ENCODE measurements around the gene FNDC10.
"Not testable (repeated sequence)": the region's sequence is repeated elsewhere in the genome, so short reads cannot be mapped to it uniquely, and the experiment has no call there.

The FNDC10 gene

GRCh38 chr1:1567152-1567875 lies 32.6 kb downstream of the FNDC10 start:
- no peak for DNase-seq (ENCODE audit: low spot score)

- no peak for DNase-seq (ENCODE audit: low spot score)
Observed at GRCh38 chr1:1565340-1565739, 34.6 kb downstream of the FNDC10 start.

GRCh38 chr1:1564268-1564667 lies 35.7 kb downstream of the FNDC10 start:
- no peak for DNase-seq (ENCODE audit: low spot score)

GRCh38 chr1:1563688-1564087 lies 36.2 kb downstream of the FNDC10 start:
- DNase-seq (ENCODE audit: low spot score) = no peak

- DNase-seq (ENCODE audit: low spot score) = no peak
Observed at GRCh38 chr1:1562556-1563195, 37.3 kb downstream of the FNDC10 start.

DNA sequence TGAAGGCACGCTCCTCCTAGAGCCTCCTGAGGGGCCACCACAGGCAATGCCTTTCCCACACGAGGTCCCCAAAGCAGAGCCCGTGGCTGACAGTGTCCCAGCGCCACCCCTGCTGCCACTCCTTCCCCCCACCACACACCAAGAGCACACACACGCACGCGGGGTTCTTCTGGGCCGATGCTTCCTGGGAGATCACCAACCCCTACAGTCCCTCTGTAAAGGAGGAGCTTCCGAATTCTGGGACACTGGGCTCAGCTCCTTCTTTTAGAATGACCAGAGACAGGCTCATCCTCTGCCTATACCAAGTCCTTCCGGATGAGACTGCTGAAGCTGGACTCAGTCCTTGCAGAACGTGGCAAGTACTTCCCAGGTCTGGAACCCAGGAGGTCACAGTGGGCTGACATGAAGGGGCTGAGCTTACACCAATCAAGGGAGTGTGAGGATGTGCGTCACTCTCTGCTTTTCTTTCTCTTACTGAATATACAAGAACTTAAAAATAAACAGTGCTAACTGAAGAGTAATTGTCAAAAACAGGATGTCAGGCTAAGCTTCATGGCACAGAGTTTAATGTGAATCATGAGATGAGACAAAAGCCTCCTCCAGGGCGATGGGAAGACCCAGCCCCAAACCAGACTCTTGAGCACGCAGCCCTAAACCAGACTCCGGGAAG lies 38.0 kb downstream of the FNDC10 start:
- no peak for DNase-seq (ENCODE audit: low spot score)

GRCh38 chr1:1560178-1560577 lies 39.8 kb downstream of the FNDC10 start:
- no peak for DNase-seq (ENCODE audit: low spot score)

GRCh38 chr1:1559066-1559465 lies 40.9 kb downstream of the FNDC10 start:
- DNase-seq (ENCODE audit: low spot score) = no peak

DNA sequence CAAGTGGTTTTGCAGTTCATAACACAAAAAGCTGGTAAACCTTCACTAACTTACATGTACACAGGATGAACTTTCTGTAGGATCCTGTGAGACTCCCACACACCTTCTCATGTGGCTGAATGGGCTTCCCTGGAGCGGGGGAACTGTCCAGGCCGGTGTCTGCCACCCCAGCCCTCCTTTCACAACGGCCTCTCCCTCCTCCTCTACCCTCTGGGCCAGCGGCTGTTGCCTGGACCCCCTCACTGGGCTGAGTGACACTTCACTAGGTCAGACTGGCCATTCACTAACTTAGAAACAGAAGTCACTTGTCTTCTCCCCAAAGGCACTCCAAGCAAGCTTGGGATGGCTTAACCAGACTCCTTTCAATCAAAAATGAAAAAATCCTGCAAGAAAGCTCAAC lies 41.3 kb downstream of the FNDC10 start:
- no peak for DNase-seq (ENCODE audit: low spot score)

DNA sequence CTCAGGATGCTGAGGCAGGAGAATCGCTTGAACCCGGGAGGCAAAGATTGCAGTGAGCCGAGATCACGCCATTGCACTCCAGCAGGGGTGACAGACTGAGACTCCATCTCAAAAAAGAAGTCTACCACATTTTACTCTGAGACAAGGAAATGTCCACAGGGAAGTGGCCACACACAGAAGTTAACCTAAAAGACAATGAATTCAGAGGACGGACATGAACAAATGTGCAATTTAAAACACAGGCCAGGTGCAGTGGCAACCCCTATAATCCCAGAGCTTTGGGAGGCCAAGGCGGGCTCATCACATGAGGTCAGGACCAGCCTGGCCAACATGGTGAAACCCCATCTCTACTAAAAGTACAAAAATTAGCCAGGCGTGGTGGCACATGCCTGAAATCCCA lies 42.2 kb downstream of the FNDC10 start:
- not testable (repeated sequence) for DNase-seq (ENCODE audit: low spot score)

DNA sequence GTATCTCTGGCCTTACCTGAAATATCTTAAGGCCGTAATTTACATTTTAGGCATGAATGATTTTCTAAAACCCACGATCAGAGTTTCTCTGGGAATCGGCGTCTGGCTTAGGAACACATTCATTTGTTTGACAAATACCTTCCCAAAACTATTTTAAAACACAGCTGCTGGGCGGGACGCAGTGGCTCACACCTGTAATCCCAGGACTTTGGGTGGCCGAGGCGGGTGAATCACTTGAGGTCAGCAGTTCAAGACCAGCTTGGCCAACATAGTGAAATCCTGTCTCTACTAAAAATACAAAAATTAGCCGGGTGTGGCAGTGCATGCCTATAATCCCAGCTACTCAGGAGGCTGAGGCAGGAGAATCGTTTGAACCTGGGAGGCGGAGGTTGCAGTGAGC lies 43.0 kb downstream of the FNDC10 start:
- DNase-seq (ENCODE audit: low spot score) = not testable (repeated sequence)

GRCh38 chr1:1556505-1556904 lies 43.4 kb downstream of the FNDC10 start:
- no peak for DNase-seq (ENCODE audit: low spot score)

DNA sequence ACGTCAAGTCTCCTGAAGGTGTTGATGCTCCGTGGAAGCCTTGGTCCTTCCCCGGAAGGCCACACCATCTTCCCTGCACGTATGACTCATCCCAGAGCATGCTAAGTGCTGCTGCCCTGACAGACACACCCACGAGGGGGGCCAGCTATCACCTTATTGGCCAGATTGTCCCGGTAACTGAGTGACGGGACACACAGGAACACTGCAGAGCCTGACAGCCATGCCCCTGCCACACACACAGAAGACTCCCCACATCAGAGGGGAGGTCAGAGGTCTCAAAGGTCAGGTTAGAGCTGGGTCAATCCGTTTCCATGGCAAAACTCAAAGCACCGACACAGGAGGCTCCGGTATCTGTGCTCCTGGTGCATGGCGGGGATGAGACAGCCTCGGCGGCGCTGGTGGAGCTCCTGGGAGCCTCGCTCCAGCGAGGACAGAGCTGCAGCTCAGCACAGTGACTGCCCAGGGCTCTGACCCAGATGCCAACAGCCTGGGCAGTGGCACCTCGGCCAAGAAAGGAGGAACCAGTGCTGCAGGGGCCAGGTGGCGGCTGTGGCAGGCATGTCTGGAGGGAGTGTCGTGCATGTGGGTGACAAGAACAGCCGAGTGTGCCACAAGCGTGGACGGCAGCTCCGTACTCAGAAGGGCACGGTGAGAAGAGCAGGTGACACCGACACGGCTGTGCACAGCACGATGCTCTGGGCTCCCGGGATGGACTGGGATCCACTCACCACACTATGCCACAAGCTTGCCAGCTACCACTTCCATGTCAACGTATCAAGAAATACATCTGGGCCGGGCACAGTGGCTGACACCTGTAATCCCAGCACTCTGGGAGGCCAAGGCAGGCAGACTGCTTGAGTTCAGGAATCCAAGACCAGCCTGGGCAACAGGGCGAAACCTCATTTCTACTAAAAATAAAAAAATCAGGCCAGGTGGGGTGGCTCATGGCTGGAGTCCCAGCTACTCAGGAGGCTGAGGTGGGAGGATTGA lies 44.7 kb downstream of the FNDC10 start:
- no peak for DNase-seq (ENCODE audit: low spot score)

GRCh38 chr1:1554550-1554925 lies 45.4 kb downstream of the FNDC10 start:
- no peak for DNase-seq (ENCODE audit: low spot score)

GRCh38 chr1:1553821-1554494 lies 46.0 kb downstream of the FNDC10 start:
- no peak for DNase-seq (ENCODE audit: low spot score)

DNA sequence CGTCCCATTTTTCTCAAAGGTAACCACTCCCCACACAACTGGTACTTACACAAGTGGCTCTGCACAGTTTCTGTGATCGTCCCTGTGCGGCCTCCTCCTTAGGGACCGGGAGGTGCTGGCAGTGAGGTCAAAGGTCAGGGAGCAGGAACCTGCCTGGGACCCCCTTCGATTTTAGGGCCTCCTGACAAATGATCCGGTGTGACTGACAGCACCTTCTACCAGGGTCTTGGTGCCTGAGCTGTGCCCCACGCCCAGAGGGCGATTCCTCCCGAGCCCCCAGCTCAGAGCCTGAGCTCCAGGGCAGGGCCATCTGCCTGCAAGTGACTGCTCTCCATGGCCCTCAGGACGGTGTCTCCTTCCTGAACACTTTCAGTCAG lies 47.7 kb downstream of the FNDC10 start:
- DNase-seq (ENCODE audit: low spot score) = no peak

DNA sequence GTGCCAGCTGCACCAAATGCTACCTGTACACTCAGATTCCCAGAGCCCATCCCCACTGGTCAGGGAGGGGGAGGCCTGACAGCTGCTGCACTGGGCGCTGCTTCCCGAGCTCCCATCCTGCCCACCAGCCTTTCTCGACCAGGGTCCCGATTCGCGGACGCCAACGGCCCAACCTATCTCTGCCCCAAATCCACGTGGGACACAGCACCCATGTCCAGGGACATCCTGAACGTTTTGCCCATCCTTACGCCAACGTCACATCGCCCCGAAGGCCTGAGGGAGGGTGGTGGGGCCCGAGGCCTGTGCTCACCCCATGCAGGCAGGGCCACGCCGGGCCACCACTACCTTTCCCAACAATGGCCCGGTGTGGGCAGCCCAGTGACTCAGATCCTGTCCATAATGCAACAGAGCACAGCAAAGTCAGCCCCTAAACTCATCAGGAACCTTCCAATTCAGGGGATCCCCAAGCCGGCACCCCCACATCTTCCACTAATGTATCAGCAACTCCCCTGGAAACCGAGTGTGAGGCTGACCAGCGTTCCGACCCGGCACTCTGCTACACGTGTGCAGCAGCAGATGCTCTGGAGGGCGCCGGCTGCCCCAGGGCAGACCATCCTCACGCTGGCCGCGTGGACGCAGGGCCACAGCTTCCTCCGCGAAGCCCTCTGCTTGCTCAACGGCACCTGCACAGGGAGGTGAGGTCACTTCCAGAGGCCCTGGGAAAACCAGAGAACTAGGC lies 48.2 kb downstream of the FNDC10 start:
- no peak for DNase-seq (ENCODE audit: low spot score)

- DNase-seq (ENCODE audit: low spot score) = no peak
Observed at GRCh38 chr1:1550591-1551432, 49.1 kb downstream of the FNDC10 start.

GRCh38 chr1:1550087-1550486 lies 49.8 kb downstream of the FNDC10 start:
- no peak for DNase-seq (ENCODE audit: low spot score)

- DNase-seq (ENCODE audit: low spot score) = no peak
Observed at GRCh38 chr1:1548591-1548990, 51.3 kb downstream of the FNDC10 start.
